ENCODE measurements around the gene PIK3R1. TPM values are rescaled to one million over a fixed set of nuclear protein-coding genes. Genes with fewer than 3 reads are reported as not detected.

The PIK3R1 gene
- total RNA-seq, 1 donor from 2014 or later, result 24.2 TPM

DNA sequence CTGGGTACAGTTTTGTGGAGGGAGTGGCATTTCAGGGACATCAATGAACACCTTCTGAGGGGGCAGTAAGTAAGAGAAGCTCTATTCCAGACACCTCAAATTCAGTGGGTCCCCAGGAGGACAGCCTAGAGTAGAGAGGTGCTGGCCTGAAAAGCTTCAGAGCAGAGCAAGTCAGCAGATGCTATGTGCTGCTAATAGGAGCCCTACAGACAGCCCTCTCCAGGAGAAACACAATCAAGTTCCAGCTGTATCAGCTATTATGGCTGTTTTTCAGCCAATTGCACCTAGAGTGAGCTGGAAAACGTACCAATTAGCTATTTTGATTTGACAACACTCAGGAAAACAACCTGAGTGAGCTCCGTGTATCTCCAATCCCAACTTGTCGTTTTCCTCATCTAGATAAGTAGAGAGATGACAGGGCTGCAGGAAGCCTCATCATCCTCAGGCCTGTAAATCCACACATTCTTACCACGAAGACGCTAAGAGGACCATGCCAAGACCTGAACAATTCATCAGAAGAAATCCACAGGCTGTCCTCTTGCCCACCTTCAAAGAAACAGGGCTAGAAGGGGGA, 104.9 kb downstream of the PIK3R1 start:
- Mint-ChIP-seq H3K27ac (peak overlapping the region; percentile 76), H3K9me3 (peaks cover 12% of the 10 kb centered on the region), H3K4me1 (peaks cover 7% of the 10 kb centered on the region), H3K4me3 (no peak overlapping the region), H3K36me3 (no peaks in the 10 kb centered on the region), H3K27me3 (ENCODE audit: insufficient read depth, low read depth) (no peaks in the 10 kb centered on the region)
- Histone ChIP-seq H3K36me3 (no peaks in the 10 kb centered on the region), H3K4me1 (no peaks in the 10 kb centered on the region), H3K27ac (no peak overlapping the region), H3K9ac (no peak overlapping the region), H3K4me2 (no peak overlapping the region), H2AFZ (replicated peaks) (no peak overlapping the region), H3F3A (ENCODE audit: low read depth) (no peaks in the 10 kb centered on the region), H3K4me3 (no peak overlapping the region), H3K27me3 (no peaks in the 10 kb centered on the region), H3K79me2 (ENCODE audit: low read depth) (no peaks in the 10 kb centered on the region), H3K9me3 (ENCODE audit: low read depth) (peaks cover 4% of the 10 kb centered on the region), H4K20me1 (ENCODE audit: low read depth) (no peaks in the 10 kb centered on the region)
- DNase-seq (ENCODE audit: low spot score), result no peak
- TF ChIP-seq EZH2 (IDR thresholded peaks at IDR 0.05) (no peak), EZH2phosphoT487 (IDR thresholded peaks at IDR 0.05) (no peak)
- TF ChIP-seq, protein P1, sequence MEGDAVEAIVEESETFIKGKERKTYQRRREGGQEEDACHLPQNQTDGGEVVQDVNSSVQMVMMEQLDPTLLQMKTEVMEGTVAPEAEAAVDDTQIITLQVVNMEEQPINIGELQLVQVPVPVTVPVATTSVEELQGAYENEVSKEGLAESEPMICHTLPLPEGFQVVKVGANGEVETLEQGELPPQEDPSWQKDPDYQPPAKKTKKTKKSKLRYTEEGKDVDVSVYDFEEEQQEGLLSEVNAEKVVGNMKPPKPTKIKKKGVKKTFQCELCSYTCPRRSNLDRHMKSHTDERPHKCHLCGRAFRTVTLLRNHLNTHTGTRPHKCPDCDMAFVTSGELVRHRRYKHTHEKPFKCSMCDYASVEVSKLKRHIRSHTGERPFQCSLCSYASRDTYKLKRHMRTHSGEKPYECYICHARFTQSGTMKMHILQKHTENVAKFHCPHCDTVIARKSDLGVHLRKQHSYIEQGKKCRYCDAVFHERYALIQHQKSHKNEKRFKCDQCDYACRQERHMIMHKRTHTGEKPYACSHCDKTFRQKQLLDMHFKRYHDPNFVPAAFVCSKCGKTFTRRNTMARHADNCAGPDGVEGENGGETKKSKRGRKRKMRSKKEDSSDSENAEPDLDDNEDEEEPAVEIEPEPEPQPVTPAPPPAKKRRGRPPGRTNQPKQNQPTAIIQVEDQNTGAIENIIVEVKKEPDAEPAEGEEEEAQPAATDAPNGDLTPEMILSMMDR (IDR thresholded peaks at IDR 0.05), result no peak

GRCh38 chr5:68325065-68325580, 109.6 kb downstream of the PIK3R1 start:
- Mint-ChIP-seq H3K4me3 (no peak overlapping the region), H3K9me3 (peaks cover 7% of the 10 kb centered on the region), H3K27ac (no peak overlapping the region), H3K36me3 (no peaks in the 10 kb centered on the region), H3K4me1 (peaks cover 2% of the 10 kb centered on the region), H3K27me3 (ENCODE audit: insufficient read depth, low read depth) (no peaks in the 10 kb centered on the region)
- H3K4me1 ChIP-seq, result no peaks in the 10 kb centered on the region
- H3K27me3 ChIP-seq, result no peaks in the 10 kb centered on the region
- no peaks in the 10 kb centered on the region for H3K36me3 ChIP-seq
- H3K9ac ChIP-seq, result no peak overlapping the region
- TF ChIP-seq, protein P1 (IDR thresholded peaks at IDR 0.05), result no peak
- TF ChIP-seq EZH2phosphoT487 (IDR thresholded peaks at IDR 0.05) (no peak), EZH2 (IDR thresholded peaks at IDR 0.05) (no peak)
- no peaks in the 10 kb centered on the region for H3K79me2 ChIP-seq (ENCODE audit: low read depth)
- H3F3A ChIP-seq (ENCODE audit: low read depth), result no peaks in the 10 kb centered on the region
- no peak overlapping the region for H3K27ac ChIP-seq
- DNase-seq (ENCODE audit: low spot score), result no peak
- no peak overlapping the region for H3K4me3 ChIP-seq
- no peaks in the 10 kb centered on the region for H3K9me3 ChIP-seq (ENCODE audit: low read depth)
- no peaks in the 10 kb centered on the region for H4K20me1 ChIP-seq (ENCODE audit: low read depth)
- H3K4me2 ChIP-seq, result no peak overlapping the region
- H2AFZ ChIP-seq (replicated peaks), result no peak overlapping the region

DNA sequence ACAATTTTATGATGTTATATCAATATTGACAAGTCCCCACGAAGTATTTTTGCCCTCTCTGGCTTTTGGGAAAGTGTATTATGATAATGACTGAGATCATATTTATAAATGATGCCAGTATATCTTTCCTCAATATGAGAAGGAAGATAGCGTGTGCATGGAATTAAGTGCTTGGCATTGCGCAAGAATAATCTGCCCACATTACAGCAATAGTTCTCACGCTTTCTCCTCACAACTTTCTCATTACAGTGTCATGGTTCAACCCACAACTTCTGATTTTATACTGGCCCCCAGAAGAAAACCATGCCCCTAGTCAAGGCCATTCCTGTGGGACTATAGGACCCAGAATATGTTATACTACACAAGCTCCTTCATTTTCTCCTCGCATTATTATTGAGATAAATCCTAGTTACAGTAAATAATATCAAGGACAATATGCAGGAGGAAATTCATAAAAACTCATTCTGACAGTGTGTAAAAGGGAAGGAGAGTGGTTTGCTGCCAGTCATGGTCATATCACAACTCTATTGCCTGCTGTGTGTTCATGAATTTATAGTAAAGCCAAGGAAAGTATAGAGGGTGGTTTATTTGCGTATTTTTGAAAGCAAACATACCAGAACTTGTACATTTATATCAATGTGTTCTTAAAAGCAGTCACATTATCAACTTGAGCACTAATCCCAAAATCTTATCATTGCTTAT, 114.1 kb downstream of the PIK3R1 start:
- no peaks in the 10 kb centered on the region for H3K36me3 ChIP-seq
- H3K4me3 Mint-ChIP-seq, result no peak overlapping the region
- H3K27ac ChIP-seq, result no peak overlapping the region
- H3K9me3 ChIP-seq (ENCODE audit: low read depth), result no peaks in the 10 kb centered on the region
- H3K27me3 Mint-ChIP-seq (ENCODE audit: insufficient read depth, low read depth), result no peaks in the 10 kb centered on the region
- no peak for DNase-seq (ENCODE audit: low spot score)
- no peak overlapping the region for H3K4me3 ChIP-seq
- no peaks in the 10 kb centered on the region for H3K36me3 Mint-ChIP-seq
- no peak for TF ChIP-seq EZH2 (IDR thresholded peaks at IDR 0.05)
- TF ChIP-seq, protein P1 (IDR thresholded peaks at IDR 0.05), result no peak
- no peak for TF ChIP-seq EZH2phosphoT487 (IDR thresholded peaks at IDR 0.05)
- peaks cover 2% of the 10 kb centered on the region for H3K9me3 Mint-ChIP-seq
- H3K4me2 ChIP-seq, result no peak overlapping the region
- H3K79me2 ChIP-seq (ENCODE audit: low read depth), result no peaks in the 10 kb centered on the region
- H3K4me1 Mint-ChIP-seq, result no peaks in the 10 kb centered on the region
- no peak overlapping the region for H2AFZ ChIP-seq (replicated peaks)
- H3K27me3 ChIP-seq, result no peaks in the 10 kb centered on the region
- no peak overlapping the region for H3K9ac ChIP-seq
- no peaks in the 10 kb centered on the region for H4K20me1 ChIP-seq (ENCODE audit: low read depth)
- no peaks in the 10 kb centered on the region for H3F3A ChIP-seq (ENCODE audit: low read depth)
- H3K27ac Mint-ChIP-seq, result no peak overlapping the region
- no peaks in the 10 kb centered on the region for H3K4me1 ChIP-seq

All from neural progenitor cell (in vitro differentiated cells).